OCI-LY3 (cell line): ENCODE data around the gene TTLL11.

ENCODE experiments used
- EZH2phosphoT487 ChIP-seq: fragments of 200-600 bp; shearing (Covaris generic); IDR thresholded peaks from 2 replicates; pipeline ENCODE4 v1.6.1; 2018; ENCODE audit warnings: antibody characterized with exemption, mixed run types, low read depth
- TF ChIP-seq, protein P1 (sequence below): fragments of 200-600, 300-600 bp; sonication (generic); IDR thresholded peaks from 2 replicates; pipeline ENCODE4 v1.5.1; 2014; ENCODE audit warnings: antibody characterized with exemption, low read length, low read depth

DNA sequence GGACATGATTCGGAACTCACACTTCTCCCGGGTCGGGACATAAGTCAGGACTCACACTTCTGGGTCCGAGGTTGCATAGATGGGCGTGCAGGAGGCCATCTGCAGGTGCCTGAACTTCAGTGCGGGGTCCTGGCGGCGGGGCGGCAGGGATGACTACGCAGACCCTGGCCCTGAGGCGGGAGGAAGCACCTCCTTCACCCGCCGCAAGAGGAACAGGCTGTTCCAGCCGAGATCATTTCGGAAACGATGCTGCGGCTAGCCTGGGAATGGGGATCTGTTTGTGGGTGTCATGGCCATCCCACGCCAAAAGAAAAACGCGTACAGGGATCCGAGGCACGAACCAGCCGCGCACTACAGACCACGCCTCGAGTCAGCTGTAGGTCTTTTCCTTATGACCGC, 196.6 kb downstream of the TTLL11 start:
- TF ChIP-seq, protein P1, sequence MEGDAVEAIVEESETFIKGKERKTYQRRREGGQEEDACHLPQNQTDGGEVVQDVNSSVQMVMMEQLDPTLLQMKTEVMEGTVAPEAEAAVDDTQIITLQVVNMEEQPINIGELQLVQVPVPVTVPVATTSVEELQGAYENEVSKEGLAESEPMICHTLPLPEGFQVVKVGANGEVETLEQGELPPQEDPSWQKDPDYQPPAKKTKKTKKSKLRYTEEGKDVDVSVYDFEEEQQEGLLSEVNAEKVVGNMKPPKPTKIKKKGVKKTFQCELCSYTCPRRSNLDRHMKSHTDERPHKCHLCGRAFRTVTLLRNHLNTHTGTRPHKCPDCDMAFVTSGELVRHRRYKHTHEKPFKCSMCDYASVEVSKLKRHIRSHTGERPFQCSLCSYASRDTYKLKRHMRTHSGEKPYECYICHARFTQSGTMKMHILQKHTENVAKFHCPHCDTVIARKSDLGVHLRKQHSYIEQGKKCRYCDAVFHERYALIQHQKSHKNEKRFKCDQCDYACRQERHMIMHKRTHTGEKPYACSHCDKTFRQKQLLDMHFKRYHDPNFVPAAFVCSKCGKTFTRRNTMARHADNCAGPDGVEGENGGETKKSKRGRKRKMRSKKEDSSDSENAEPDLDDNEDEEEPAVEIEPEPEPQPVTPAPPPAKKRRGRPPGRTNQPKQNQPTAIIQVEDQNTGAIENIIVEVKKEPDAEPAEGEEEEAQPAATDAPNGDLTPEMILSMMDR, result no peak
- no peak for TF ChIP-seq EZH2phosphoT487
